Gastroesophageal sphincter (tissue), 3 donors: ENCODE data around the gene NNMT.

Experiments used
- POLR2A ChIP-seq, 2 donors: fragments of 450-650 bp; IDR thresholded peaks; one replicate each; pipeline ENCODE4 v1.6.1; 2017; ENCODE audit warnings: antibody characterized with exemption in 2 of 2, mild to moderate bottlenecking in 2 of 2, moderate library complexity in 1 of 2
- POLR2AphosphoS5 ChIP-seq: sonication (generic); formaldehyde crosslinking; IDR thresholded peaks from one replicate; pipeline ENCODE4 v1.6.1; 2017; ENCODE audit warnings: antibody characterized with exemption
- TF ChIP-seq, protein P1 (sequence below), 4 experiments: fragments of 200-600 bp in 2 of 4; fragments of 450-650 bp in 2 of 4; sonication (generic) in 1 of 4; IDR thresholded peaks; one replicate each; pipeline ENCODE4 v1.5.1; 2017 to 2019; ENCODE audit warnings: antibody characterized with exemption in 4 of 4, mild to moderate bottlenecking in 2 of 4, moderate library complexity in 2 of 4

DNA sequence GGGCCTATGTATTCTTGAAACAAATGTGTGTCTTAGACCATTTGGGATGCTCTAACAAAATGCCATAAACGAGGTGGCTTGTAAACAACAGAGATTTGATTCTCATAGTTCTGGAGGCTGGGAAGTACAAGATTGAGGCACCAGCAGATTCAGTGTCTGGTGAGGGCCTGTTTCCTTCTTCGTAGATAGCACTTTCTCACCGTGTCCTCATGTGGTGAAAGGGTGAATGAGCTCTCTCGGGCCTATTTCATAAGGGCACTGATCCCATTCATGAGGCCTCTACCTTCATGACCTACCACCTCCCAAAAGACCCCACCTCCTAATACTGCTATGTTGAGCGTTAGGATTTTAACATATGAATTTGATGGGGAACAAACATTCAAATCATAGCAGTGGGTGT is 6.4 kb upstream of the NNMT start:
- TF ChIP-seq, protein P1, sequence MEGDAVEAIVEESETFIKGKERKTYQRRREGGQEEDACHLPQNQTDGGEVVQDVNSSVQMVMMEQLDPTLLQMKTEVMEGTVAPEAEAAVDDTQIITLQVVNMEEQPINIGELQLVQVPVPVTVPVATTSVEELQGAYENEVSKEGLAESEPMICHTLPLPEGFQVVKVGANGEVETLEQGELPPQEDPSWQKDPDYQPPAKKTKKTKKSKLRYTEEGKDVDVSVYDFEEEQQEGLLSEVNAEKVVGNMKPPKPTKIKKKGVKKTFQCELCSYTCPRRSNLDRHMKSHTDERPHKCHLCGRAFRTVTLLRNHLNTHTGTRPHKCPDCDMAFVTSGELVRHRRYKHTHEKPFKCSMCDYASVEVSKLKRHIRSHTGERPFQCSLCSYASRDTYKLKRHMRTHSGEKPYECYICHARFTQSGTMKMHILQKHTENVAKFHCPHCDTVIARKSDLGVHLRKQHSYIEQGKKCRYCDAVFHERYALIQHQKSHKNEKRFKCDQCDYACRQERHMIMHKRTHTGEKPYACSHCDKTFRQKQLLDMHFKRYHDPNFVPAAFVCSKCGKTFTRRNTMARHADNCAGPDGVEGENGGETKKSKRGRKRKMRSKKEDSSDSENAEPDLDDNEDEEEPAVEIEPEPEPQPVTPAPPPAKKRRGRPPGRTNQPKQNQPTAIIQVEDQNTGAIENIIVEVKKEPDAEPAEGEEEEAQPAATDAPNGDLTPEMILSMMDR (IDR thresholded peaks at IDR 0.05), result no peak
- TF ChIP-seq POLR2AphosphoS5, result no peak
- no peak for TF ChIP-seq POLR2A (IDR thresholded peaks at IDR 0.05)
